Hematopoietic multipotent progenitor cell treated with erythropoietin and hydrocortisone succinate and interleukin-3 and kit ligand, for 17 days (in vitro differentiated cells): Measurements from ENCODE around the gene AKT1.
A peak's percentile ranks its signal among the peaks of the same experiment; 100 is the strongest.
"Not testable (repeated sequence)": the region's sequence is repeated elsewhere in the genome, so short reads cannot be mapped to it uniquely, and the experiment has no call there.

Source experiments
- DNase-seq: peaks from one replicate; pipeline ENCODE4 v3.0.0-alpha.2; 2015; ENCODE audit warnings: low spot score

AKT1 gene

DNA sequence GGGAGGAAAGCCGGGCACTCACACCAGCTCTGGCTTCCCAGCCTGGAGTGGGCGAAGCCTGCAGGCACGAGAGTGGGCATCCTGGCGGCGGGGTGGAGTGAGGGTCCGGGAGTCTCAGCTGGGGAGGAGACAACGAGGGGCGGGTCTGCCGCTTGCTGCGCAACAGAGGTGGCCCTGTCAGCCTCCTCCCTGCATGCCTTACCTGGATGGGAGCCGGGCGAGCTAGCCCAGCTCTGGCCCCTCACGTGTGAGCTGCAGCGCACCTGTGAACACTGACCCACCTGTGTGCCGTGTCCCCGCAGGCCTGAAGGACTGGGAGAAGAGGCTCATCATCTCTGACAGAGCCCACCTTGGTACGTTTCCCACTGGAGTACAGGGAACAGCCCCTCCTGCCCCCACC lies 56.5 kb downstream of the AKT1 start:
- DNase-seq: no peak

DNA sequence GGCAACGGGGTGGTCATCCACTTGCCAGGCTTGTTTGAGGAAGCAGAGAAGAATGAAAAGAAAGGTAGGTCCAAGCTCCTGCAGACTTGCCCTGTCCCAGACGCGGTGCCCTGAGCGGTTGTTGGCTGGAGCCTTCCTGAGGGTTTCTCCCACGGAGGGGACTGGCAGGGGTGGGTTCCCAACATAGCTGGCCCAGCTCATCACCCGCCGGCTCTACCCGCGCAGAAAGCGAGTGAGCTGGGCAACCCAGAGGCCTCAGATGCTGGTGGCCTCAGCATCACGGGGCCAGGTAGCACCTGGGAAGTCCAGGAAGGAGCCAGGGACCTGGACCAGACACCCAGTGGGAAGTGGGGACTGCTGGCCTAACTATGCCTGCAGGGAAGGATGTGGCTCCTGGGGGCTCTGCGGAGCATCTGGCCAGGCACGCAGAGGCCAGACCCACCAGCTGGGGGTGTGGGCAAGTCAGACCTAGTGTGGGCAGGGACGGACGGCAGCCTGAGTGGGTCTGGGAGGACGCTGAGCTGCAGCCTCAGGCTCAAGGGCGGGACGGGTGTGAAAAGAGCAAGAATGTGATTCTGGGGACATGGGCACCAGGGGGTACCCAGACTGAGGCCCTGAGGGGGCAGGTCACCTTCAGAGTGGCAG lies 57.1 kb downstream of the AKT1 start:
- no peak for DNase-seq

DNA sequence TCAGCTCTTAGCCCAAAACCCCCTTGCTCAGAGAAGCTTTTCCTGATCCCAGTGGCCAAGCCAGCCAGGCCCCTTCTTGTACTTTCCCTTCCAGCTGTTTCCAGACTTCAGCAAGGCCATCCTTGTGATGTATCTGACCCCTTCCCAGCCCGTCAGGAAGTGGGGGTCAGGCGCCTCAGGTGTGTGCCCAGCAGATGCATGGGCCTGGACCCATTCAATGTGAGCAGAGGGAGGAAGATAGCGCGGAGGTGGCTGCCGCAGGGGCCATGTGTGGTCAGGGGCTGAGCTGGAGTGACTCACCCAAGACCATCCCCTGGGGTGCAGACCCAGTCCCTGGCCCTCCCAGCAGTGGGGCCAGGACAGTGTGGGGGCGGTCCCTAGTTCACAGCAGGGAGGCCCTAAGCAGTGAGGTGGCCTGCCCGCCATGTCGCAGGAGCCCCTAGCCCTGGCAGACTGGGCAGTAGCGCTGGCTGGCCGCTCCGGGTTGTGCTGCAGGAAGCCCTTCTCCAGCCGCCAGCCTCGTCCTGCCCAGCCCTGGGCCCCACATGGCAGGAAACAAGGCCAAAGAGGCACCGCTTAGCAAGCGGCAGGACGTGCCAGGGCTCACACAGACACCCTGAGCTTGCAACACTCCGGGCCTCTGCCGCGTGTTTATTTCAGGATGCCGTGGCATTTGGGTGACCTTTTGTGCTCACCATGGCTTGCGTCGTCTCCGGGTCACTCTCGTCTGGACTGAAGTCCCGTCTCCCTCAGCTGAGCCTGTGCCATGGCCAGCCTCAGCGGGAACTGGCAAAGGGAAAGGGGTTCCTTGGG lies 59.5 kb downstream of the AKT1 start:
- DNase-seq: no peak

DNA sequence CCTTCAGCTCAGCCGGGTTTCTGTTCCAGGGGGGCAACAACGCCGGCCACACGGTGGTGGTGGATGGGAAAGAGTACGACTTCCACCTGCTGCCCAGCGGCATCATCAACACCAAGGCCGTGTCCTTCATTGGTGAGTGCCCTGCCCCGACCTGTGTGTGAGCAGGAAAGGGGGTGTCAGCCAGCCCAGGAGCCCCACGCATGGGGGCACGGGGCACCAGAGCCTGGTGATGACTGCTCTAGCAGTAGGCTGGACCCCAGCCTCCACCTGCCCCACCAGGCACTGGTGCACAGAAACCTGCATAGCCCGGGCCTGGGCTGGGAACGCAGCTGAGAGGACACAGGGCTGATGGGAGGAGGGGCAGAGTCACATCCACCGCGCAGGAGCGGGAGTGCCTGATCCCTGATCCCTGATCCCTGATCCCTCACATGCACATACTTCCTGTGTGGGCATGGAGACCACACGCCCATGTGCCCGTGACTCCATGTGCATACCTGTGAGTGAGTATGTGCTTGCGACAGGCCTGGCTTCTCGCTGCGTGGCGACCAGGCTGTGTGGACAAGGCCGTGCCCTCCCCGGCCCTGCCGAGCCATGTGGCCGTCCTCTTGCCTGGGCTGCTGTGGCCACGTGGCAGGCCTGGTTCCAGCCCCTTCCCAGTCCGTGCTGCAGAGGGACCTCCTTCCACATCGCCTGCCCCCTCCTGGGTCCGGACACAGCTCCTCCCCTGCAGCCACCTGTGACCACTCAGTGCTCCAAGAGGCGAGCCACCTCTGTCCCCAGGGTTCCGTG lies 60.4 kb downstream of the AKT1 start:
- no peak for DNase-seq

DNA sequence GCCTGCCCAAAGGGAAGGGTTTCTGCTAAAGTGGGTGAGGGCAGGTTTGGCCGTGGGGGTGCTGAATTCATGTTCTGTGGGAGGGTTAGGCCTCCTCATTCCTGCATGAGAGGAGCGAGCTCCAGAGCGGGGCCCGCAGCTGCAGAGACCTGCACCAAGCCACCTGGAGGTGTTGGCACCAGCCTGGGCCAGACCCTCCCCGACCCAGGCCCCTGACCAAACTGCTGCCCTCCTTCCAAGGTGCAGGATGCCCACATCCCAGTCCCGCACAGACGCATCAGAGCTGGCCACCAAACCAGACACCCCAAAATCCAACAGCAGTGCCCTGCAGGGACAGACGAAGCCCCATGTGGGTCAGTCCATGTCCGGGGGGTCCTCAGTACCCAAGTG lies 61.0 kb downstream of the AKT1 start:
- DNase-seq: no peak

DNA sequence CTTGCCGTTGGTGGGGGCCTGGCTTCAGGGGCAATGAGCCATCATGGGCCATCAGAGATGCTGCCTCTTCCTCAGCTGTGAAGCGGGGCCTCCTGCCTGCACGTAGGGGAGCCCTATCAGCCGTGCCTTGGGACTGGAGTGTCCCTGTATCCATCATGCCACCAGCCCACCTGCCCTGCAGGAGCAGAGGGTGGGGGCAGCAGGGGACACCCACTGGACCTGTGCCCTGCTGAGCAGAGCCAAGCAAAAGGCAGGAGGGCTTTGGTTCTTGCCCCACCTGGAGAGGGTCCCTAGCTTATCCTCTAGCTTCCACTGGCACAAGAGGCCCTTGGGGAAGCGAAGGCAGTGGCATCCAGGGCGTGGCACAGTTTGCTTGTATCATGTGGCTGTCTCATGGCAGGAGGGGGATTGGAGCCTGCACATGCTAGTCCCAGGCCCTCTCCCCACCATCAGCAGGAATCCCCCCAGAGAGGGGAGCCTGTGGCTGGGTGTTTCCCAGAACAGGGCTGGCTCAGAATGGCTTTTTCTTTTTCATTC lies 61.4 kb downstream of the AKT1 start:
- DNase-seq: peak; percentile 22

DNA sequence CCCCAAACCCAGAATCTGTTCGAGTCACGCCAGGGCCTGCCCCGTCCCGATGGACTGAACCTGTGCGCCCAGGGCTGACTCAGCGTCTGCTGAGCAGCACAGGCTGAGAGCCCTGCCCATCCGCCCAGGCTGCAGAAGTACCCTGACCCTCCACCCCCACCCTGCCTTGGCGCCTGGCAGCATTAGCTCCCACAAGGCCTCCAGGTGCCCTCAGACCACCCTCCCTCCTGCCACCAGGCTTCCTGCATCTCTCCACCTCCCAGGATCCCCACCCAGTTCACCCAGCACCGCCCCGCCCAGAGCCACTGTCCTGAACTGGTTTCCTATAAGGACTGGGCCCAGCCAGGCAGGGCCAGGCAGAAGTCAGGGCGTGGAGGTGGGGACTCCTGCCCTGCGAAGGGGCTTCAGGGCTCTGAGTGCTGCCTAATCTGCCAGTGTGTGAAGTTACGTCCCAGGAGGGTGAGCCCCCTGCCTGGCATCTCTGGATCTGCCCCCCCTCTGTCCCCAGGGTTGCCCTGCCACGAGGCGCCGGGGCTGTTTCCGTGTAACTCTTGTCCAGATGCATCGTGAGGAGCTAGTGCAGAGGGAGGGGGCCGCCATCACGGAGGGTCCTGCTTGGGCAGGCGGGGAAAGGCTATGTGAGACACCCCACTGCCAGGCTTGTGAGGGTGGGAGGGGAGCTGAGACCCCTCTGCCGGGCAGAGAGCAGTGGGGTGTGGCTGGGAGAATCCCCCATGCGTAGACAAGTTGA lies 62.4 kb downstream of the AKT1 start:
- peak; percentile 71 for DNase-seq

DNA sequence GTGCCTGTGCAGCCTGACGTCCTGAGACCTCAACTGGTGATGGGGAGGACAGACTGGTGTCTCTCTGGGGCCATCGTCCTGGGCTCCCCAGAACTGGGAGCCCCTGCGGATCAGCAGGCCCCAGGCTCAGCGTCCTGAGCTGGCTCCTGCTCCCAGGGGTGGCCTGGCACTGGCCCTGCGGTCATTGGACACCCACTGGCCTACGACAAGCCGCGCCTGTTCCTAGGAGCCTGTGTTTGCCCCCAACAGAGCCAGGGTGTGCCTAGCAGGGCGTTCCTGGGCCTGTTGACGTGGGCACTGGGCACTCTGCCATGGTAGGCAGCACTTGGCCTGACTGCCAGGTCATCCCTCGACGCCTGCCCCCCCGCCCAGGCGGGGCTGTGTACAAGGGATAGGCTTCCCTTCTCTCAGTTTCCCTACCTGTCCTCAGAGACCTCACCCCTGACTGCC lies 63.2 kb downstream of the AKT1 start:
- peak; percentile 96 for DNase-seq

DNA sequence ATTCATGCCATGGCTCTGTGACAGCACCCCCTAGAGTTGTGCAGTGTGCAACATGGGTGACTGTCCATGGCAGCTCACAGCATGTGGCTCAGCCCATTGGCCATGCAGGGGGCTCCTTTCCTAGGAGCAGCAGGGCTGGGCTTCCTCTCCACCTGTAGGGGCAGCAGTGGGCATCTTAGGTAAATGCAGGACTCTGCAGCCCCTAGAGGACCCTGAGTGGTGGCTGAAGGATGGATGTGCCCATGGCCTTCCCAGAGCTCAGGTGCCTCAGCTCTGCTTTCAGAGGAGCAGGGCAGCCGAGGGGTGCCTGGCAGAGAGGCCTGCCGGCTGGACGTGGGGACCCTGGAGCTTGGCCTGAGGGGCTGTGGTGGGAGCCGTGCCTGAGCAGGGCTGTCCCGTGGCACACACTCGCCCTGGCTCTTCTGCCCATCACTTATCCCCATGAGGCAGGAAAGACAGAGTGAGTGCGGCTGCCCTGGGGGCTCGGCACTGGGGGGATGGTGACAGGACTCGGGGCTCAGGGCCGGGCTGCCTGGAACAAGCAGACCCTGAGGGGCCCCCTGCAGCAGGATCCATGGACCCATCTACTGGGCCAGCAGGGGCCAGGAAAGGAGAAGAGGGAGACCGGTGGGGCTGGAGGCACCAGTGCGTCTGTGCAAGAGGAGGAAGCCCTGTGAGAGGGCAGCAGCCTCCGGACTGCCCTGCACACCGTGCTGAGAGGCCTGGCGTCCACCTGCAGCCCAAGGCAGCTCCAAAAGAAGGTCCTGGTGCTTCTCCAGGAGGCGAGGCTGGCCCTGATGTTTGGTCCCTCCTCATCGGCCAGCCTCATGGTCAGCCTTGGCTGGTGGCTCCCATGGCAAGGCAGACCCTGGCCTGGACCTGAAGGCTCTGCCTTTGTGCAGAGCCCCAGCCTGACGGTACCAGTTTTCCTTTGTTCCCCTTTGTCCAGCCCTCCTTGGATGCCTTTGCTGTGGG lies 63.9 kb downstream of the AKT1 start:
- DNase-seq: peak; percentile 34

DNA sequence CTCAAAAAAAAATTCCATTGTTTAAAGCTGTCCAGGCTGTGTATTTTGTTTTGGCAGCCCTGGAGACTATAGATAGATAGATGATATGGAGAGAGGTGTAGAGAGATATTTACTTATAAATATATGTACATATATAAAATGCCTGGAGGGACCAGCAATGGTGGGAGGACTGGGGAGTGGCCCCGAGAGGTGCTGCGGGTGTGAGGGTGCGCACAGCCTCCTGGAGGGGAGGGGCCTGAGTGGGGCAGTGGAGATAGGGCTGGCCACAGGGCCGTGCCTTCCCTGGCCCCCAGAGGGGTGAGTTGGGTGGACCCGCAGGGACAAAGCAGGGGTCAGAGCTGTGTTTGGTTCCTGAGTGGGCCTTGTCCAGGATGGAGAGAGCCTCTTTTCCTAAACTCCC lies 65.1 kb downstream of the AKT1 start:
- DNase-seq: no peak

DNA sequence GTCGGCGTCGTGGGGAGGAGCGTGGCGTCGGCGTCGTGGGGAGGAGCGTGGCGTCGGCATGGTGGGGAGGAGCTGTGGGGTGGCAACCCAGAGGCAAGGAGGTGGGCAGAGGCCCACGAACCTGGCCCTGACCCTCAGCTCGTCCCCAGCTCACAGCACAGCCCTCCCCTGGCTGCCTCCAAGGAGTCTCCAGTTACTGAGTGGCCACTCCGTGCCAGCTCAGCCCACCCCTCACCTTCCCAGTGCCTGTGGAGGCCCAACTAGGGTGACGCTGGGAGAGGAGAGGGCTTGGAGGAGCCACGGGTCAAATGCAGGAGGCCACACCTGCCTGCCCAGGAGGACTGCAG lies 65.7 kb downstream of the AKT1 start:
- no peak for DNase-seq

DNA sequence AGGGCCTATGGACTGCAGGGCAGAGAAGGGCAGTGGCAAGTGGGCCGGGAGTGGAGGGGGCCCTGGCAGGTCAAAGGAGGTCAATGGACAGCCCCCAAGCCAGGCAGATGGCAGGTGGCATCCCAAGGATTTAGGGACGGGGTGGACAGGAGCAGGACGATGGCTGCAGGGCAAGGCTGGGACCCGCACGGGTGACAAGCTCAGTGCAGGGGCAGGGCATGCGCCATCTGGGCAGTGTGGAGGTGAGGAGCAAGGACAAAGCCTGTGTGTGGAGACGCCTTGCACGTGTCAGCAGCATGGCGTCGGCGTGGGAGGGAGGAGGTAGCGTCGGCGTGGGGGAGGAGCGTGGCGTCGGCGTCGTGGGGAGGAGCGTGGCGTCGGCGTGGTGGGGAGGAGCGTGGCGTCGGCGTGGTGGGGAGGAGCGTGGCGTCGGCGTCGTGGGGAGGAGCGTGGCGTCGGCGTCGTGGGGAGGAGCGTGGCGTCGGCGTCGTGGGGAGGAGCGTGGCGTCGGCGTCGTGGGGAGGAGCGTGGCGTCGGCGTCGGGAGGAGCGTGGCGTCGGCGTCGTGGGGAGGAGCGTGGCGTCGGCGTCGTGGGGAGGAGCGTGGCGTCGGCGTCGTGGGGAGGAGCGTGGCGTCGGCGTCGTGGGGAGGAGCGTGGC lies 66.2 kb downstream of the AKT1 start:
- not testable (repeated sequence) for DNase-seq

DNA sequence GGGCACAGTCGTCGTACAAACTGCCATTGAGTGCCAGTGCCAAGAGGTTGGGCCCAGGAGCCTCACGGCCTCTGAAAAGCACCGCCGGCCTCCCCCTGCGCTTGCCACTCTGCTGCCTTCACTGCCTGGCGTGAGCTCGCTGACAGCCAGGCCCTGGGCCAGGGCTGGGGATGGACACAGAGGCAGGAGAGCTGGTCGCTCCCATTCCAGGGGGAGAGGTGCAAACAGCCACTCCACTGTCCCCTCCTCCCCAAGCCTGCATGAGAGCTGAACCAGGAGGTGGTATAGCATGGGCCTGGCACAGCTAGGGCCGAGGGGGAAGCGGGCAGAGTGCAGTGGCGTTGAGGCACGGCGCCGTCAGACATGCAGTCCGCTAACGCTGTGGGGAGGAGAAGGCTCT lies 66.9 kb downstream of the AKT1 start:
- DNase-seq: no peak

DNA sequence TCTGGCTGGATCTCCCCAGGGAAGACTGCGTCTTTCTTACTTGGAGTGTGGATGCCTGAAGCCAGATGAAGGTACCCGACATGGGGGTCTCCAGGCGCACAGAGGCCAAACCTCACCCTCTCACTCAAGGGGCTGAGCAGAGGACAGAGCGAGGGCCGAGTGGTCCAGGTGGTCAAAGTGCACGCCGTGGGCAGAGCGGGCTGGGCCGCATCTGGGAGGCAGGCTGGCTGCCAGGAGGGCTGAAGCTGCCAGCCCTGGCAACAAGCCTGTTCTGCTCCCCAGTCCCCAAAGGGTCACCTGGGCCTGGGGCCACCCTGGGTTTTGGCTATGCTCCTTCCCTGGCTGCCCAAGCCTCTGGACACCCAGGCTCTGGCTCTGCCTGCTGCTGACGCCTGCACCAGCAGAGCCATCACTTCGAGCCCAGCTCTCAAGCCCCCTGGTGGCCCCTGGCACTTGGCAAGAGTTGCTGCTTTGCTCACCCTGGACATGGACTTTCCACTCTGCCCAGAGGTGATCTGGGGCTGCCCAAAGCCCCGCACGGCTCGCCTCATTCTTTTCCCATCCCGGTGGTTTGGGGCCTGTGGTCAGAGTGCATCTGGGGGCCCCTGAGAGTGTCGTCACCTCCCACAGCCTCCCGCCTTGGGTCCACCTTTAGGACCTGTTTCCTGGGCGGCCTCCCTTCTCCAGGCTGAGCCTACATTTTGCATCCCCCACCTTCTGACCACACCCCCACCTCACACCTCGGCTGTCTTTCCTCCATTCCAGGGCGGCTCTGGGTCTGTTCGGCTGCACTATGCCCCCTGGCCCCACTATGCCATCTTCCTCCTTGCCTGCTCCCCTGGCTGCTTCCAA lies 68.7 kb downstream of the AKT1 start:
- no peak for DNase-seq

DNA sequence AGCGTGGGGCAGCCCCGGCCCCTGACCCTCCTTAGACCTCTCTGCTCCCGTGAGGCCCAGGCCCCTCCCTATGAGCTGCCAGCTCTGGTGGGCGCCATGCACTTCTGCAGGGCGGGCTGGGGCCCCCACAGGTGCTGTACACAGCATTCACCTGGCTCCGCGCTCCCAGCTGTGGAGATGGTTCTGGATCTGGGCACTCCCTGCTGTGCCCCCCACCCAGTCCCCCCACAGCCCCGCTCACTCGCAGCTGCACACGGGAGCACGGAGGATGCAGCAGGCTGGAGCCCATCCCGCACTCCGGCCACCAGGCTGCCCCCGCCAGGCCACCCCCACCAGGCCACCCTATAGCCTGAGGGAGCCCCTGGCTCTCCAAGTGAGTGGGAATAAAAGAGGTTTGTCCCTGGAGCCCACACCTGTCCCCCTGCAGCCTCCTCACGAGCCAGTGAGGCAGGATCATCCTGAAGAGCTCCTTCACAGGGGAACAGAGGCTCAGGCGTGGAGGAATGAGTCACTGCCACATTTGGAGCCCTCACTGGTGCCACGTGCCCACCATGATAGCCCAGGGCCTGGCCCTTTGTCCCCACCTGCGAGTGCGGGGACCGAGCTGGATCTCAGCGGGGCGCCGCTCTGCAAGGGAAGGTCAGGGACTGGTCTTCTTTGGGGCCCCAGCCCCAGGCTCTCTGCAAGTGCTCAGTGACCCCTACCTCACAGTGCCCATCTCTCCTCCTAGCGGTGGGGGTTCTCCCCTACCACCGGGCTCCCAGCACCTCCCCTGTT lies 69.6 kb downstream of the AKT1 start:
- DNase-seq: no peak

DNA sequence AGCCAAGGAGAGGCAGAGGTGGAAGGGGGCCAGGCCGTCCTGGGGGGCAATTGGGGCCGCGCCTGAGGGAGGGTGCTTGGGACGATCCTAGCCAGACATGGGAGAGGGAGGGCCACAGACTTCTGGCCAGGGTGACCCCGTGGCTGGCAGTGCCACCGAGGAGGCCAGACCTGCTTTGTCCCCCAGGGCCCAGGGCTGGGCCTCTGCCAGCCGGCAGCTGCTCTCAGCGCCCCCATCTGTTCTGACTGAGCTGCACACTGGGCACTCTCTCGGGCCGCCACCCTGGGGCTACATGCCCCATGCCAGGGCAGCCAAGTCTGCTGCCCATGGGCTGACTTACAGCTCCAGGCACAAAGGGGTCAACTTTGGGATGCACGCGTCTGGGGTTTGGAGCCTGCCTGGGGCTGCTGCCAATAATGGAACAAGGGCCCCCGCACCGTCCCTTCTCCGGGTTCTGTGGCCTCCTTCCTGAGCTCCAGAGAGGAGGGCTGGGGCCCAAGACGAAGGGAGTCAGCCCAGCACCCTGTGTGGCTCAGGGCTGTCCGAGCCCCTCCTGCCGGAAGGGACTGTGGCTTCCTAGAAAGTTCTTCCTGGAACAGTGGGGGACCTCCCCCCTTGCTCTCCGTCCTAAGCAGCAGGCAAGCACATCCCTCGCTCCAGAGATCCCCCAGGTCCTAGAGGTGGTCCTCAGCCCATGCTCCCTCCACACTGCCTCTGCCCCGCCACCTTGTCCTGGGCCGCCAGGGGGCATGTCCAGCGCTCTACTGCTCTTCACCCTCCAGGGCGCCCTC lies 70.4 kb downstream of the AKT1 start:
- DNase-seq: no peak

DNA sequence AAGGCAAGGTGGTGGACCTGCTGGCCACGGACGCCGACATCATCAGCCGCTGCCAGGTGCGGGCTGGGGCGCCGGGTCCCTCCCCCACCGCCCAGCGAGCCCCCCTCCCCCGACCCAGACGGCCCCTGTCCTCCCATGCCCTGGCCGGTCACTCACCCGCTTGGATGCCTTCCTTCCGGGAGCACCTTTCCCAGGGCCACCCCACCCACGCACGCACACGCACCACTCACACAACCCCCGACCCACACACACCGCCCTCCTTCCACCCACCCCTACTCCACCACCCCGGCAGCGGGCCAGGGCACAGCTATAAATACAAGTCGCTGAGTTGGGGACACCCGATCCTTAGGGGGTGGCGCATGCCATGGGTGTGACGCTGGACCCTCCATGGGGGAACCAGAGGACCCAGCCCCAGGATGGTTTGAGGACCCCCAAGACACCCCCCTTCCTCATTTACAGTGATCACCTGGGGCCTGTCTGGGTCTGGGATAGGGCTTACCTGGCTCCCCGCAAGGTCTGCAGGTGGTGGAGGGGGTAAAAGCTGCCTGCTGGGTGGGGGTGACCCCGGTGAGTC lies 71.1 kb downstream of the AKT1 start:
- DNase-seq: no peak
